Thyroid gland (tissue), 4 donors: ENCODE data around the gene BCAT1.

Experiments
- POLR2A ChIP-seq, 2 donors: fragments of 450-650 bp; IDR thresholded peaks; one replicate each; pipeline ENCODE4 v1.6.1; 2017; ENCODE audit warnings: antibody characterized with exemption in 2 of 2, mild to moderate bottlenecking in 2 of 2, moderate library complexity in 1 of 2
- TF ChIP-seq, protein P1 (sequence below), 6 experiments: fragments of 200-600 bp in 3 of 6; fragments of 450-650 bp in 3 of 6; sonication (generic) in 3 of 6; IDR thresholded peaks; one replicate each; pipeline ENCODE4 v1.5.1; 2016 to 2019; ENCODE audit warnings: antibody characterized with exemption in 6 of 6, mild to moderate bottlenecking in 2 of 6, inconsistent platforms in 1 of 6, moderate library complexity in 1 of 6

DNA sequence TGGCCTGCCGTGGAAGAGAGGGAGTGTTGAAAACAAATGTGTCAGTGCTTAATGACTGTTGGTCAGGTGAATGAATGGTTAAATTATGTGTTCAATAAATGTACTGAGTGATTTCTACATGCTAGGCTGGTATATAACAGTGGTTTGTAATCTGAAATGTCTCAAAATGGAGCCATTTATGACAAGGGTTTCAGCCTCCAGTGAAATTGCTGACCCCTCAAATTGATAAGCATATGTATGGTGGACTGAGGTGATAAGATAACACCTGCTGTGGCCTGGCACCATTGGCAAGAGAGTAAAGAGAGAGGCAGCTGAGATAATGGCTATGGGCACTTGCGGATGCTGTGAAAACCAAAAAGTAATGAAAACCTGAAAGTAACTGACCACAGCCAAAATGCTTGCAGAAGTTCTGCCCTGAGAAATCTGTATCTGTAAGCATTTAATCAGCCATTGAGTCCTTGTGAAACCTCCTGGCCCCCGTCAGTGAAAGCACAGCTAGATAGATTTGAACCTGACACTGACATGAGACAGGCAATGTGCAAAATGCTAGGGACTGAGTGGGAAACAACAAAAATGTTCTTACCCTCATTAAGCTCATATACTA, 1.4 kb upstream of the BCAT1 start:
- TF ChIP-seq, protein P1, sequence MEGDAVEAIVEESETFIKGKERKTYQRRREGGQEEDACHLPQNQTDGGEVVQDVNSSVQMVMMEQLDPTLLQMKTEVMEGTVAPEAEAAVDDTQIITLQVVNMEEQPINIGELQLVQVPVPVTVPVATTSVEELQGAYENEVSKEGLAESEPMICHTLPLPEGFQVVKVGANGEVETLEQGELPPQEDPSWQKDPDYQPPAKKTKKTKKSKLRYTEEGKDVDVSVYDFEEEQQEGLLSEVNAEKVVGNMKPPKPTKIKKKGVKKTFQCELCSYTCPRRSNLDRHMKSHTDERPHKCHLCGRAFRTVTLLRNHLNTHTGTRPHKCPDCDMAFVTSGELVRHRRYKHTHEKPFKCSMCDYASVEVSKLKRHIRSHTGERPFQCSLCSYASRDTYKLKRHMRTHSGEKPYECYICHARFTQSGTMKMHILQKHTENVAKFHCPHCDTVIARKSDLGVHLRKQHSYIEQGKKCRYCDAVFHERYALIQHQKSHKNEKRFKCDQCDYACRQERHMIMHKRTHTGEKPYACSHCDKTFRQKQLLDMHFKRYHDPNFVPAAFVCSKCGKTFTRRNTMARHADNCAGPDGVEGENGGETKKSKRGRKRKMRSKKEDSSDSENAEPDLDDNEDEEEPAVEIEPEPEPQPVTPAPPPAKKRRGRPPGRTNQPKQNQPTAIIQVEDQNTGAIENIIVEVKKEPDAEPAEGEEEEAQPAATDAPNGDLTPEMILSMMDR (IDR thresholded peaks at IDR 0.05), result no peak
- no peak for TF ChIP-seq POLR2A (IDR thresholded peaks at IDR 0.05)
